ENCODE measurements around the gene SLBP. TPM values are rescaled to one million over a fixed set of nuclear protein-coding genes. Genes with fewer than 3 reads are reported as not detected.
"Not testable (repeated sequence)": the region's sequence is repeated elsewhere in the genome, so short reads cannot be mapped to it uniquely, and the experiment has no call there.

The SLBP gene
- total and polyA plus RNA-seq, 10 donors: 24.0 to 52.0 (median 34.7) TPM

DNA sequence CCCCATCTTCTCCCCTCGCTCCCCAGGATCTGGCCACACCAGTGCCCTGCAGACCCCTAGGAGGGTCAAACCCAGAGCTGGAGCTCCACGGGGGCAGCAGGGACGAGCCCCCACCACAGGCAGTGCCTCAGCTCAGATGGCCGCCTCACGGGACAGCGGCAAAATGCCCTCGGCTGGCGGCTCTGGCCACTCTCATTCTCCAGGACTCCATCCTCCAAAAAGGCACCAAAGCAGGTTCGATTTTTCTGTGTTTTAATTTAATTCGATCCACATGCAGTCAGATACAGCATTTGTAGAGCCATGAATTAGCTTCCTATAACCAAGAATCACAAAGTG is 36.3 kb downstream of the SLBP start:
- 70 to 88% (median 78%) methylated on average over 7 to 10 of the region's 10 CpGs for WGBS, 5 donors
- peak; percentile 51 for DNase-seq
- Histone ChIP-seq H3K4me3 (no peak overlapping the region), H3K4me1 (no peaks in the 10 kb centered on the region), H3K36me3 (no peaks in the 10 kb centered on the region), H3K27ac (no peak overlapping the region), H3K27me3 (replicated peaks in 1 of 7) (no peaks in the 10 kb centered on the region), H3K9me3 (no peaks in the 10 kb centered on the region)
- TF ChIP-seq POLR2A (IDR thresholded peaks at IDR 0.05) (no peak), POLR2AphosphoS5 (IDR thresholded peaks at IDR 0.05) (no peak)
- TF ChIP-seq, protein P1, sequence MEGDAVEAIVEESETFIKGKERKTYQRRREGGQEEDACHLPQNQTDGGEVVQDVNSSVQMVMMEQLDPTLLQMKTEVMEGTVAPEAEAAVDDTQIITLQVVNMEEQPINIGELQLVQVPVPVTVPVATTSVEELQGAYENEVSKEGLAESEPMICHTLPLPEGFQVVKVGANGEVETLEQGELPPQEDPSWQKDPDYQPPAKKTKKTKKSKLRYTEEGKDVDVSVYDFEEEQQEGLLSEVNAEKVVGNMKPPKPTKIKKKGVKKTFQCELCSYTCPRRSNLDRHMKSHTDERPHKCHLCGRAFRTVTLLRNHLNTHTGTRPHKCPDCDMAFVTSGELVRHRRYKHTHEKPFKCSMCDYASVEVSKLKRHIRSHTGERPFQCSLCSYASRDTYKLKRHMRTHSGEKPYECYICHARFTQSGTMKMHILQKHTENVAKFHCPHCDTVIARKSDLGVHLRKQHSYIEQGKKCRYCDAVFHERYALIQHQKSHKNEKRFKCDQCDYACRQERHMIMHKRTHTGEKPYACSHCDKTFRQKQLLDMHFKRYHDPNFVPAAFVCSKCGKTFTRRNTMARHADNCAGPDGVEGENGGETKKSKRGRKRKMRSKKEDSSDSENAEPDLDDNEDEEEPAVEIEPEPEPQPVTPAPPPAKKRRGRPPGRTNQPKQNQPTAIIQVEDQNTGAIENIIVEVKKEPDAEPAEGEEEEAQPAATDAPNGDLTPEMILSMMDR (IDR thresholded peaks at IDR 0.05 in 8 of 11, conservative IDR thresholded peaks at IDR 0.05 in 3 of 11): no peak
- intact Hi-C loops (cut with DNase I; ENCODE audit: low total_unique reads): no loop called here

- intact Hi-C loops (cut with DNase I; ENCODE audit: low total_unique reads): no loop called here
- WGBS, 5 donors: 78 to 85% (median 82%) methylated on average over 14 to 19 of the region's 19 CpGs
These were observed 36.9 kb downstream of the SLBP start for GRCh38 chr4:1675136-1675801.

DNA sequence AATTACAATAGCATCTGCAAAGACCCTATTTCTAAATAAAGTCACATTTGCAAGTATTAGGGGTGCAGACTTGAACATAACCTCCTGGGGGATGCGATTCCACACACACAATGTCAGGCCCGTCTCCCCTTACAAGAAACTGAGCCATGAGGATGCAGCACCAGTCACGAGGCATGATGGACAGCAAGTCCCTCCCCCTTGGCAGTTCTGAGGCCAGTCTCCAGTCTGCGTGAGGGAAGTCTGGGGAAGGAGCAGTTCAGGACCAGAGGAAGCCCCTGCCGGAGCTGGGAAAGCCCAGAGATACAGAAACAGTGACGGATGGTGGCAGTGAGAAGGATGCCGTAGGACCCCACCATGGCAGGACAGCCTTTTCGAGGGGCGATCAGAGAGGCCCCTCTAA is 37.4 kb downstream of the SLBP start:
- TF ChIP-seq POLR2AphosphoS5 (IDR thresholded peaks at IDR 0.05) (no peak), POLR2A (IDR thresholded peaks at IDR 0.05) (no peak)
- TF ChIP-seq, protein P1 (IDR thresholded peaks at IDR 0.05 in 8 of 11, conservative IDR thresholded peaks at IDR 0.05 in 3 of 11): no peak
- H3K27me3 ChIP-seq (replicated peaks in 1 of 7): no peaks in the 10 kb centered on the region
- intact Hi-C loops (cut with DNase I; ENCODE audit: low total_unique reads): no loop called here
- DNase-seq: no peak
- H3K27ac ChIP-seq: no peak overlapping the region
- no peak overlapping the region for H3K4me3 ChIP-seq
- 67 to 82% (median 70%) methylated on average over 9 of the region's 9 CpGs for WGBS, 5 donors
- H3K36me3 ChIP-seq: no peaks in the 10 kb centered on the region
- no peaks in the 10 kb centered on the region for H3K9me3 ChIP-seq
- no peaks in the 10 kb centered on the region for H3K4me1 ChIP-seq

More at GRCh38 chr4:1675136-1675801, 36.9 kb downstream of the SLBP start:
- no peak for TF ChIP-seq POLR2AphosphoS5 (IDR thresholded peaks at IDR 0.05)
- TF ChIP-seq POLR2A (IDR thresholded peaks at IDR 0.05): no peak
- TF ChIP-seq, protein P1 (IDR thresholded peaks at IDR 0.05 in 8 of 11, conservative IDR thresholded peaks at IDR 0.05 in 3 of 11): no peak
- Histone ChIP-seq H3K27me3 (replicated peaks in 1 of 7) (no peaks in the 10 kb centered on the region), H3K4me3 (no peak overlapping the region), H3K27ac (no peak overlapping the region), H3K36me3 (no peaks in the 10 kb centered on the region), H3K4me1 (no peaks in the 10 kb centered on the region), H3K9me3 (no peaks in the 10 kb centered on the region)
- DNase-seq: peak; percentile 54

DNA sequence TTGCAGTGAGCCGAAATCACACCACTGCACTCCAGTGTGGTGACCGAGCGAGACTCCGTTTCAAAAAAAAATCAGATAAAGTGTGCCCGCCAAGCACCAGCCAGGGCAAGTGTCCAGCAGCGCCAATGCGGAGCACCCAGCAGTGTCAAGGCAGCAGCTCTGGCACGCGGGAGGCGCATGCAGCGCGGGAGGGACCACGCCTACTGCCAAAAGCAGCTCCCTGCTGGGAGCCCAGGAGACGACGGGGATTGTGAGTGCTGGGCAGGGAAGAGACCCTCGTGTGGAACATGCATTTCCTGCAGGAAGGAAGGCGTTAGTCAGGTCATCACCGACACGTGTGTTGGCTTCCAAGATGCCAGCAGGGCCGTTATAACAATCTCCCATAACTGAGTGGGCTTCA is 38.4 kb downstream of the SLBP start:
- no peaks in the 10 kb centered on the region for H3K27me3 ChIP-seq (replicated peaks in 1 of 7)
- 84 to 88% (median 86%) methylated on average over 20 of the region's 20 CpGs for WGBS, 5 donors
- H3K9me3 ChIP-seq: no peaks in the 10 kb centered on the region
- H3K4me3 ChIP-seq: no peak overlapping the region
- TF ChIP-seq, protein P1 (IDR thresholded peaks at IDR 0.05 in 8 of 11, conservative IDR thresholded peaks at IDR 0.05 in 3 of 11): no peak
- no peak for TF ChIP-seq POLR2AphosphoS5 (IDR thresholded peaks at IDR 0.05)
- no peak for TF ChIP-seq POLR2A (IDR thresholded peaks at IDR 0.05)
- H3K4me1 ChIP-seq: peaks cover 0 to 4% (median 0%) of the 10 kb centered on the region in 6 donors
- no peak overlapping the region for H3K27ac ChIP-seq
- intact Hi-C loops (cut with DNase I; ENCODE audit: low total_unique reads): no loop called here
- H3K36me3 ChIP-seq: no peaks in the 10 kb centered on the region
- no peak for DNase-seq

DNA sequence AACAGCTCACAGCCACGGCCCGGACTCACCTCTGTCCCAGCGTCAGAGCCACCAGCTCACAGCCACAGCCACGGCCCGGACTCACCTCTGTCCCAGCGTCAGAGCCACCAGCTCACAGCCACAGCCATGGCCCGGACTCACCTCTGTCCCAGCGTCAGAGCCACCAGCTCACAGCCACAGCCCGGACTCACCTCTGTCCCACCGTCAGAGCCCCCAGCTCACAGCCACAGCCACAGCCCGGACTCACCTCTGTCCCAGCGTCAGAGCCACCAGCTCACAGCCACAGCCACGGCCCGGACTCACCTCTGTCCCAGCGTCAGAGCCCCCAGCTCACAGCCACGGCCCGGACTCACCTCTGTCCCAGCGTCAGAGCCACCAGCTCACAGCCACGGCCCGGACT is 41.1 kb downstream of the SLBP start:
- H3K9me3 ChIP-seq; H3K4me1 ChIP-seq; H3K27me3 ChIP-seq (replicated peaks in 1 of 7); DNase-seq; H3K27ac ChIP-seq; H3K36me3 ChIP-seq; intact Hi-C loops (cut with DNase I; ENCODE audit: low total_unique reads); H3K4me3 ChIP-seq: not testable (repeated sequence)
- WGBS, 5 donors: 91 to 94% (median 92%) methylated on average over 16 to 20 of the region's 20 CpGs

All from spleen (tissue), 11 donors.